HG03342 (cell line): Measurements from ENCODE around the gene THSD7B.
"Not testable (repeated sequence)": the region's sequence is repeated elsewhere in the genome, so short reads cannot be mapped to it uniquely, and the experiment has no call there.

ENCODE experiments used
- ATAC-seq: cut with Tn5 transposase; IDR thresholded peaks from one replicate; pipeline ENCODE4 v1.9.1; 2021; ENCODE audit warnings: mild to moderate bottlenecking, moderate library complexity; ENCODE audit not compliant: unreplicated experiment

THSD7B gene

GRCh38 chr2:137659616-137660015 lies 894.3 kb downstream of the THSD7B start:
- ATAC-seq = no peak

DNA sequence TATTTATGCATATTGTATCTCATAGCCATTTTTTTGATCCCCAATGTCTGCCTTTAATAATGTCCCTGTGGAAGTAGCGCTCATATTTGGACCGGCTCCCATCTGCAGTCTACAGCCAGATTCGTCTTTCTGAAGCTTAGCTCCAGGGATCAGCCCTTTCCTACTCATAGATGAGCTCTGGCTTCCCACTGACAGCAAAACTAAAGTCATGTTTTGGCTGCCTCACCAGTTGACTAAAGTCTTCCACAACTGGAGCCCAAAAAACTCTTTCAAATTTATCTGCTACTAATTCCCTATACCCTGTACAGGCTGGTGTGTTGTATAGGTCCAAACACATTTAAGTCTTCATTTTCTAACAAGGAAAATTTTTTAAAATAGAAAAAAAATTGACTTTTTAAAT lies 904.8 kb downstream of the THSD7B start:
- ATAC-seq = no peak

DNA sequence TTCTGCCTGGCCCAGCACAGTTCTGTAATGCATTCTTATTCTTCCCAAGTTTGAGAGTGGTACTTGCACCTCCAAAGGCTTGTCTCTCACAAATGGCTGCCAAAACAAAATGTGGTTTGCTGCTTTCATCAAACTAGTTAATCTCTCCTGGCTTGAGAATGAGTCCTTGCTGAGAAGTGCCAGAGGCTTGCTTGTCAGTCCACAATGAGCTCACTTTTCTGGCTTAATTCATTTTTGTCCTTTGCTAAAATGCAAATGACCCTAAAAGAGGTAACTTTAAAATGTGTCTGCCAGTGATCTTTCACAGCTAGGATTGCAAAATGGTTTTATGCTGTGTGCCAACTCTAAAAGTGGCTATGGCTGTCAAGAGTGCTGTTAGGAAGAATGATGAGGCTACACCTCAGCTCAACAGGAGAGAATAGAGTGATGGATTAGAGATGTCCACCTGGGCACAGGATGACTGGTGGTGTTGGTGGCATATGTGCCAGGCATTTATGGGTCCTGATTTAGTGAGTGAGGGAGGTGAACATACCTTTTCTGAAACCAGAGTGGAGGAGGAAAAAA lies 907.7 kb downstream of the THSD7B start:
- ATAC-seq = no peak

GRCh38 chr2:137674991-137675390 lies 909.6 kb downstream of the THSD7B start:
- ATAC-seq = no peak

DNA sequence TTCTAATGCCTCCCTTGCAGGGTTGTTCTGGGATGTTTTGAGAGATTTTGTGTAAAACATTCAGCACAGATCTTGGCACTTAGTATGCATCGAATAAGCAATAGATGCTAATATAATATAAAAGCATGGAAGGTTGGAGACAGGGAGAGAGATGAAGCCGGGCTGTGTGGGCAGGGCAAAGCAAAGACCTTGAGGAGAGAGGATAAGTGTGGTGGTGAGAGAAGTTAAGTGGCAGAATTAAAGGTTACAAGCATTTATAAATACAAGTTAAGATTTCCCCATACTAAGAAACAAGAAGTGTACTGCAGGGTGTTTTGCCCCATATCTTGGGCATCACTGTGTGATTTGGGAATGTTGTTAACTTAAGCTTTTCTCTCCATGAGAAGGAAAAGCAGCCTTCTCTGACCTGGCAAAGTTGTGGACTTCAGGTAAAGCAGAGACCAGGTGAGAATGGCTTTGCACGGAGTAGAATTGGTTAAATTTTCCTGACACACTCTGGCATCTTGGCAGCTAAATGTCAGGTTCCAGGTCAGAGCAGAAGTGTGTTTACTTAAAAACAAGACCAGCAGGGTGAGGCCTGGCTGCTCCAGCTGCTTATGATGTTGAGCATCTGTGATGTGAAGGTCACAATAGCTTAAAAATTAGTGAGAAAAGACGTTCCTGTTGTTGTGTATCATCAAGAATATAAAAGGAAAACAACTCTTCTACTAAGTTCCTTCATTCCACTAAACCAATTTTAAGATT lies 910.4 kb downstream of the THSD7B start:
- ATAC-seq = no peak

DNA sequence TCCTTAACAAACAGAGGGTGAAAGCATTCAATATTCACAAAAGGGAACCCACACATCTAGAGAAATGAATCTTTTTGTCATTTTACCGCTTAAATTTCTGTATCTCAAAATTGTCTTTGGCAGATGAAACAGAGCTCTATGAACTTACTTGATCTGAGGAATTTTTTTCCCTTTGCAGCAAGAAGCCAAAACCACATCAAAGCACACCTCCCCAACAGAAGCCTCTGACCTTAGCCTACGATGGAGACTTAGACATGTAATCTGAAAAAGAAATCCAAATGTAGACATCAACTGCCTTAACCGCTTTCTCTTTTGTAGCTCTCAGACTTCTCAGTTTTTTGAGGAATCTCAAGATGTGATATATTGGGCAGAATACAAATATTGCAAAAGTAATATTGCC lies 911.0 kb downstream of the THSD7B start:
- no peak for ATAC-seq

- no peak for ATAC-seq
Measured at GRCh38 chr2:137677466-137677865, 912.1 kb downstream of the THSD7B start.

GRCh38 chr2:137689549-137689948 lies 924.2 kb downstream of the THSD7B start:
- no peak for ATAC-seq

DNA sequence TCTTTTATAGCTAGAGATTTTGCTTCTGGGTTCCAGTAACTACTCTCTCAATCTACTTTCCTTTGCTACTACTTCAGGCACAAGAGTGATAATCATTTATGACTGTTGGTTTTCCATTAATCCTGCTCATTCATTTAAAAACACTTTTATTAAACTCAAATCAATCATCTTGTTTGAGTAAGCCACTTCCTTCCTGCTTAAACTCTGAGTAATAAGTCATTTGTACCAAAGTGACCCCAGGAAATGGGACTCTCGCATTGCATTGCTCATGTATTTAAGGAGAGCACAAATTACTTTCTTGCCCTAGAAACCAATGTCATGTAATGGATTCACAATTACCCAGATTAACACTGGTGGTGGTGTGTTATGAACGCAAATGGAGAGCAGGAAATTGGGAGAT lies 928.2 kb downstream of the THSD7B start:
- ATAC-seq = no peak

DNA sequence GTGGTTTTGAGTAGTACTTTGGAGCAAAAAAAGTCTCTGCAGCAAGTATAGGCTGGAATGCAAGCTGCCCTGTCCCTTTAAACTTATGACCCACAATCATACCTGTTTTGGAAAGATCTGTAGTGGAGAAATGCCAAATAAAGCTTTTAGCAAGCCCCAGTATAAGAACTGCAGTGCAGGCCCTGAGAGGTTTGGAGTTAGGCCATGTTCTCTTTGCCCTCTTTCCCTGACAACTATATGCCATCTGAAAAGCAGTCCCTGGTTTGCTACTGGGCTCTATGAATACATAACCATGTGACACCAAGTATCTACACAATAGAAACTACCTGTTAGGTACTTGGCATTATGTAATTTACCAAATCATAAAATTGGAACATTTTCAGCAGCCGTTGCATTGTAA lies 931.6 kb downstream of the THSD7B start:
- no peak for ATAC-seq

- not testable (repeated sequence) for ATAC-seq
Measured at GRCh38 chr2:137700250-137700649, 934.9 kb downstream of the THSD7B start.

DNA sequence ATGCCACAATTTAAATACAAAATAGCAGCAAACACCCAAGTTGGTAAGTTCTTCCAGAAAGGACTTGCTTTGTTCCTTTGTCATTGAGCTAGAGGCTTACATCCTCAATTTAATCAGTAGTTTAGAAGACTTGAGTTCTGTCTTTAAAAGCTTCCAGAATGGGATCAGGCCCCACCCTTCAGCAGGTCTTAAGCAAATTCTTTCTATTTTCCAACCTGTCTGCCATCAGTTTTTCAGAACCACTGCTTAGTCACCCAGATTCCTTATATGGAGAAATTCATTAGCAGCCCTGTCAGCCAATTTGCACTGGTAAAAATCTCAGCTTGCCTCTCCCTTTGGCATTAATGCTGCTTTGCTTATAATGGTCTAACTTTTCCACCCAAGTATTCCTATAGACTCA lies 935.3 kb downstream of the THSD7B start:
- ATAC-seq = no peak

DNA sequence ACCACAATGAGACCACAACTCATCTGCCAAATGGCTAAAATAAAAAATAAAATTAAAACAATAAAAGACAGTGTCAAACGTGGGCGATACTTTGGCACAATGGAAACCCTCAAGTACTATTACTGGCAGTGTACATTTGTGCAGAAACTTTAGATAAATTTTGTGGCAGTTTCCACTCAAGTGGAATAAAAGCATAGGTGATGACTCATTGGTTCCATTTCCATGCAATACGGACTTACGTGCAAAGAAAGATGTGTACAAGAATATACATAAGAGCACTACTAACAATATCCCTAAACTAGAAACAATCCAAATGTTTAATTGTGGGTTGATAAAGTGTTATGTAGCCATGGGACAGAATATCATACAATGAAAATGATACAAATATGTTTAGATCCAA lies 940.0 kb downstream of the THSD7B start:
- no peak for ATAC-seq

DNA sequence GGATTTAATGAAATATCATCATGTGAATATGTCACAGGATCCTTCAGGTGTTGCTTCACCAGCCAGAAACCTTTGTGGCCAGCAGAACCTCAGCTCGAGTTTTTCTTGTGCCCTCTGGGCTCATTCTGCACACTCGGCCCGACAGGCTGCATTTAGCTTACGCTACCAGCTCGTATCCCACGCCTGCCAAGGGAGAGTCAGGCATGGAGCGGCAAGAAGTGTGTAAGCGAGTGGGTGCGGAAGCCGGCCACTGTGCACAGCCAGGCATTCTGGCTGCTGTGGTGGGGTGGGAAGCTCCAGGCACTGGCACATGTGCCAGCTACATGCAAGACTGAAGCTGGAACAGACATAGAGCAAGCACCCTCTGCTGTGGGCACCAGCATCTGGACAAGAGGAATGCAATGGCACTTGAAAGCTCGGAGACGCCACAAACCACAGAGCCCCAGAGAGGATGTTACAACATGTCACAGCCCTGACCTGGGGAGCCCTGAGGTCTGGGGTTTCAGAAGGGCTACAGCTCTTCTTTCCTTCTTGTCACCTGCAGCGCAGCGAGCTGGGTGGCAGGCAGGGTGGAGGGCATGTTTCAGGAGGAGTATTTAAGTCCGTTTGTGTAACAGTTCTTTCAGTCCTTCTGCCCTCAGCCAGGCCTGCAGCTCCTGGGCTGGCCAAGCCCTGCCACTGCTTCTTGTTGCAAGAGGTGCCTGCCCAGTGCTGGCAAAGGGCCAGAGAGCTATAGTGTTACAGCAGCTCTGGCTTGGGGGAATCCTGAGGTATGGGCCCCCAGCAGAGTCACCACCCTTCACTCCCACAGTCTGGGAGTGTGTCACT lies 941.7 kb downstream of the THSD7B start:
- ATAC-seq = no peak

GRCh38 chr2:137708311-137708710 lies 943.0 kb downstream of the THSD7B start:
- ATAC-seq = no peak

DNA sequence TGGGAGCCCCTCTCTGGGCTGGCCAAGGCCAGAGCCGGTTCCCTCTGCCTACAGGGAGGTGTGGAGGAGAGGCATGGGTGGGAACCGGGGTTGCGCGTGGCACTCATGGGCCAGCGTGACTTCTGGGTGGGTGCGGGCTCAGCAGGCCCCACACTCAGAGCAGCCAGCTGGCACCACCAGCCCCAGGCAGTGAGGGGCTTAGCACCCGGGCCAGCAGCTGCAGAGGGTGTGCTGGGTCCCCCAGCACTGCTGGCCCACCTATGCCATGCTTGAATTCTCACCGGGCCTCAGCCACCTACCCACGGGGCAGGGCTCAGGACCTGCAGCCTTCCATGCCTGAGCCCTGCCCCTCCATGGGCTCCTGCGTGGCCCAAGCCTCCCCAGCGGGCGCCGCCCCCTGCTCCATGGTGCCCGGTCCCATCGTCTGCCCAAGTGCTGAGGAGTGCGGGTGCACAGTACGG lies 950.4 kb downstream of the THSD7B start:
- no peak for ATAC-seq

DNA sequence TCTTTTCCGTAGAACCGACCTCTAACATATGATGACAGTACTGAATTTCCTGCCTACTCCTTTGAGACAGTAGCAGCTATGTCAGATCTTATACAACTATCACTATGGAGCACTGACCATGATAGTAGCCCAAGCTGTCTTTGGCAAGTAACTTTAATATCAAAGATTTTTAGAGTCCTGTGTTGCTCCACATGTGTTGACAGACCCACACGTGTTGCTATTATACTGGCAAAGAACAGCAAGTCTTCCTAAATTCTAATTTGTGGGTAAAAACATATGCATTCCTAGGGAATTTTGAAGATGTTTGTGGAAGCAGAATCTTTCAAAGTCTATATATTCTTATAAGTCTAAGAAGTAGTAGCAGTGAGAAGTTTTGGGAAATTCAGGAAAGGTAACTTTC lies 953.4 kb downstream of the THSD7B start:
- no peak for ATAC-seq

- ATAC-seq = no peak
Measured at GRCh38 chr2:137721733-137722132, 956.4 kb downstream of the THSD7B start.

GRCh38 chr2:137724912-137725311 lies 959.6 kb downstream of the THSD7B start:
- no peak for ATAC-seq
